ENCODE results near the gene STIM1.

STIM1 gene

GRCh38 chr11:4060182-4060923 lies 204.9 kb downstream of the STIM1 start:
- H3K4me2 ChIP-seq (ENCODE audit: low read length): no peak overlapping the region
- no peaks in the 10 kb centered on the region for H3K79me2 ChIP-seq (ENCODE audit: insufficient read depth, low read length)
- TF ChIP-seq EZH2 (IDR thresholded peaks at IDR 0.05; ENCODE audit: borderline replicate concordance, low read length): no peak
- no peak for TF ChIP-seq CTCF (IDR thresholded peaks at IDR 0.05; ENCODE audit: low read length)
- H3K36me3 ChIP-seq (ENCODE audit: insufficient read depth, low read length): peaks cover 43% of the 10 kb centered on the region
- H2AFZ ChIP-seq (ENCODE audit: low read length): no peak overlapping the region
- no peaks in the 10 kb centered on the region for H3F3A ChIP-seq (ENCODE audit: insufficient read depth, low read length)
- no peaks in the 10 kb centered on the region for H4K20me1 ChIP-seq (ENCODE audit: insufficient read depth, low read length)
- H3K27ac ChIP-seq (ENCODE audit: low read depth, low read length, poor library complexity, severe bottlenecking): no peak overlapping the region
- H3K4me3 ChIP-seq (ENCODE audit: low read depth, low read length, poor library complexity, severe bottlenecking): no peak overlapping the region
- H3K9me2 ChIP-seq (ENCODE audit: low read depth, low read length): no peaks in the 10 kb centered on the region
- H3K9me3 ChIP-seq (ENCODE audit: low read length): no peaks in the 10 kb centered on the region
- no peaks in the 10 kb centered on the region for H3K27me3 ChIP-seq (ENCODE audit: insufficient read depth, low read length)
- H3K4me1 ChIP-seq (ENCODE audit: insufficient read depth, low read length, severe bottlenecking): peaks cover 16% of the 10 kb centered on the region
- H3K9ac ChIP-seq (ENCODE audit: low read length): no peak overlapping the region

- Histone ChIP-seq H3F3A (ENCODE audit: insufficient read depth, low read length) (no peaks in the 10 kb centered on the region), H3K27me3 (ENCODE audit: insufficient read depth, low read length) (no peaks in the 10 kb centered on the region), H2AFZ (ENCODE audit: low read length) (no peak overlapping the region), H3K4me3 (ENCODE audit: low read depth, low read length, poor library complexity, severe bottlenecking) (no peak overlapping the region), H3K79me2 (ENCODE audit: insufficient read depth, low read length) (no peaks in the 10 kb centered on the region), H3K36me3 (ENCODE audit: insufficient read depth, low read length) (peaks cover 38% of the 10 kb centered on the region), H4K20me1 (ENCODE audit: insufficient read depth, low read length) (no peaks in the 10 kb centered on the region), H3K9me2 (ENCODE audit: low read depth, low read length) (no peaks in the 10 kb centered on the region), H3K9me3 (ENCODE audit: low read length) (no peaks in the 10 kb centered on the region), H3K27ac (ENCODE audit: low read depth, low read length, poor library complexity, severe bottlenecking) (no peak overlapping the region), H3K4me1 (ENCODE audit: insufficient read depth, low read length, severe bottlenecking) (peaks cover 16% of the 10 kb centered on the region), H3K9ac (ENCODE audit: low read length) (no peak overlapping the region), H3K4me2 (ENCODE audit: low read length) (no peak overlapping the region)
- TF ChIP-seq EZH2 (IDR thresholded peaks at IDR 0.05; ENCODE audit: borderline replicate concordance, low read length): no peak
These were observed 206.2 kb downstream of the STIM1 start for GRCh38 chr11:4061700-4062099.

GRCh38 chr11:4063348-4063747 lies 207.9 kb downstream of the STIM1 start:
- Histone ChIP-seq H3K27me3 (ENCODE audit: insufficient read depth, low read length) (no peaks in the 10 kb centered on the region), H3K79me2 (ENCODE audit: insufficient read depth, low read length) (no peaks in the 10 kb centered on the region), H3K9ac (ENCODE audit: low read length) (no peak overlapping the region), H4K20me1 (ENCODE audit: insufficient read depth, low read length) (no peaks in the 10 kb centered on the region), H3K4me3 (ENCODE audit: low read depth, low read length, poor library complexity, severe bottlenecking) (no peak overlapping the region), H3F3A (ENCODE audit: insufficient read depth, low read length) (no peaks in the 10 kb centered on the region), H2AFZ (ENCODE audit: low read length) (no peak overlapping the region), H3K4me2 (ENCODE audit: low read length) (no peak overlapping the region), H3K4me1 (ENCODE audit: insufficient read depth, low read length, severe bottlenecking) (peaks cover 2% of the 10 kb centered on the region), H3K9me3 (ENCODE audit: low read length) (no peaks in the 10 kb centered on the region), H3K9me2 (ENCODE audit: low read depth, low read length) (no peaks in the 10 kb centered on the region), H3K27ac (ENCODE audit: low read depth, low read length, poor library complexity, severe bottlenecking) (no peak overlapping the region), H3K36me3 (ENCODE audit: insufficient read depth, low read length) (peaks cover 31% of the 10 kb centered on the region)
- TF ChIP-seq CTCF (IDR thresholded peaks at IDR 0.05; ENCODE audit: low read length) (no peak), EZH2 (IDR thresholded peaks at IDR 0.05; ENCODE audit: borderline replicate concordance, low read length) (no peak)

Measured in OCI-LY1 (cell line).